ENCODE data around the gene MT1F.
"Not testable (repeated sequence)": the region's sequence is repeated elsewhere in the genome, so short reads cannot be mapped to it uniquely, and the experiment has no call there.

The MT1F gene

GRCh38 chr16:56645311-56645710, 12.4 kb upstream of the MT1F start:
- DNase-seq (ENCODE audit: low spot score): no peak

DNA sequence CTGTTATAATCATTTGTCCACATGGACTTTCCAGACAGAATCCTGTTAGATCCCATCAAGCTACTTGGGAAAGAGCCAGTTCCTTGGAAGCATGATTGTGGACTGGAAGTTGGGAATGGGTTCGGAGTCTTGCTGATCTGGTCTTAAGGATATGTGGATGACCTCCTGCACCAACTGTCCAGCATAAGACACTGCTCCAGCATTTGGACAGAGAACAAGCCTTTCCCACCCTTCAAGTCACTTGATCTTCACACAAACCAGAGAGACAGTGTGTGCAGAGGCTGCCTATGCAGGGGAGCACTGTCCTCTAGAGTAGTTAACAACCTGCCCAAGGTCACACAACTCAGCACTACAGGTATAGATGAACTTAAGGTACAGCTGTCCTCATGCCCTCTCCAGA, 11.9 kb upstream of the MT1F start:
- DNase-seq (ENCODE audit: low spot score): no peak

DNA sequence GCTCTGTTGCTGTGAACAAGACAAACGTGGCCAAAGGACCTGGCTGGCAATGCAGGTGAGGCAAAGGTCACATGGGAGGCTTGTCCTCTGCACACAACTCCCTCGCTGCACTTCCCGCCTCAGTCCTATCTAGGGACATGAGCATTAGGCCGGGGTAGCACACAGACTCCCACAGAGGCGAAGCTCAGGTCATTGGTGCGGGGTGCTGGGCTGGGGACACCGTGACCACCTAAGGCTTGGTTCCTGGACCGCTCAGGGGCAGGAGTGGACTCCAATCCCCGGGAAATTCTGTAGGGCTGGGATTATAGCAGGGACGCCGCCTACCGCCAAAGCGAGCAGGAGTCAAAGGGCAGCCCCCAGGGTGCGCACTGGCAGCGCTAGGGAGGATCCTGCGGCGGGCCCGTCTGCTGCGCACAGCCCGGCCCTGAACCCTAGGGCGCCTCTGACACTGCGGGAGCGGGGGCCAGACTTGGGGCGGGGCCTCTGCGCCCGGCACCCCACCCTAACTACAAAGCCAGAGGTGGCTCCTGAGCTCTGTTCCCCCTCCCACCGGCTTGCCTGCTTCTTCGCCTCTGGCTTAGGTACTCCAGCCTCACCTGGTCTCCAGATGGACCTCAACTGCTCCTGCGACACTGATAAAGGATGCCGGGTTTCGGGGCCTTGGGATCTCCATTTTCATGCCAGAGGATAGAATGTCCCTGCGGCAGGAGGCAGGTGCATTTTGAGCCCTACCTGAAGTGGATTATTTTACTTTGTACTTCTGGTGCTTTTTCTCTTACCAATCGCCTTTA, 9.9 kb upstream of the MT1F start:
- DNase-seq (ENCODE audit: low spot score): no peak

DNA sequence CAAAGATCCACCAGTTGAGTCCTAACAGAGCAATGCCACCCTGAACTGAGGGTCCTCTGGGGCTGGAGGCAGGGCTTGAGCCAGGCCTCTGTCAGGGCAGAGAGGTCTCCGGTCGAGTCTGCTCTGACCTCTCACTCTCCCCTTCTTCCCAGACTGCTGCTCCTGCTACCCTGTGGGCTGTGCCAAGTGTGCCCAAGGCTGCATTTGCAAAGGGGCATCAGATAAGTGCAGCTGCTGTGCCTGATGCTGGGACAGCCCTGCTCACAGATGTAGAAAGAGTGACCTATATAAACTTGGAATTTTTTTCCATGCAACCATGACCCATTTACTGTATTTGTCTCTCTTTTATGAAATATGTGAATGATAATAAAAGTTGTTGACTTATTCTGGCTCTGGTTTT, 8.5 kb upstream of the MT1F start:
- no peak for DNase-seq (ENCODE audit: low spot score)

GRCh38 chr16:56649820-56650219, 7.9 kb upstream of the MT1F start:
- DNase-seq (ENCODE audit: low spot score): no peak

- no peak for DNase-seq (ENCODE audit: low spot score)
These were observed 6.2 kb upstream of the MT1F start, which contains the start of gene MT1B for GRCh38 chr16:56651586-56651985. Gene MT1B, plus strand, starts transcription at chr16:56651886. Its CDS starts 68 bp downstream, at chr16:56651954.

GRCh38 chr16:56652600-56652999, 5.2 kb upstream of the MT1F start:
- DNase-seq (ENCODE audit: low spot score): no peak

GRCh38 chr16:56653218-56653617, 4.5 kb upstream of the MT1F start:
- no peak for DNase-seq (ENCODE audit: low spot score)

- no peak for DNase-seq (ENCODE audit: low spot score)
These were observed 642 bp downstream of the MT1F start for GRCh38 chr16:56658327-56658875.

DNA sequence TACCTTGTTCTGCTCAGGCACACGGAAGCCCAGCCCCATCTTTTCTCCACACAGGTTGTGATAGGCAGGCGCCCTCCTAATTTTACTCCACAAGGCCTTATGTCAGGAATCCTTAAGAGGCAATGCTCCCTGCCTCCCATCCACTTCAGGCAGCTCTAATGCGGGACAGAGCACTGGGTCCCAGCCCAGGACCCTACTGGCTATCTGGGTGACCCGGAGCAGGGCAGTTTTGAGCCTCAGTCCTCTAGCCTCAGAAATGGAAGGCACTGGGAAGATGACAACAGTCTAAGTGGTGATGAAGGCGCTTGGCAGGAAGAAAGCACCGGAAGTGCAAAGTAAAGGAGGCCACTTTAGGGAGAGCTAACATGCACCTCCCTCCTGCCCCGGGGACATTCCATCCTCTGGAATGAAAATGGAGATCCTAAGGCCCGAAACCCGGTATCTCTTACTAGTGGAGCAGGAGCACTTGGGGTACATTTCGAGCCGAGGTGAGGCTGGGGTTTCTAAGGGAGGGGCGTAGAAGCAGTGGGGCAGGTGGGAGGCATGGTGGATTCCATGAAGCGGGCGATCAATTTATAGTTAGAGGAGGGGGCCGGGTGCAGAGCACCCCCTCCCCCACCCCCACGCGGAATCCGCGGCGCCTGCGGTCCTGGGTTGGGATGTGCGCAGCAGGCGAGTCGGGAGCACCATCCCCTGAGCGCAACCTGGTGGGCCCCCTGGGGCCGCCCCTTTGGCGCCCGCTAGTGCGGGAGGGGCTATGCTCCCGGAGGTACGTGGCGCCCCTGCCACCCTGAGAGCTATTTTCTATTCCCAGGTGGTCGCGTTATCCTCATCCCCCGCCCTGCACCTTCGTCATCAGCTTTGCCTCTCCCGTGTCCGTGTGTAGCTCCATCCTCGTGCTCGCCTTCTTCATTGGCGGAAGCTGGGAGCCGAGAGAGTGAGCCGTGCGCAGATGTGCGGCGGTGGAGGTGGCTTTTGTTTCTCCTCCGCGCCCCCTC, 4.9 kb downstream of the MT1F start:
- no peak for DNase-seq (ENCODE audit: low spot score)

DNA sequence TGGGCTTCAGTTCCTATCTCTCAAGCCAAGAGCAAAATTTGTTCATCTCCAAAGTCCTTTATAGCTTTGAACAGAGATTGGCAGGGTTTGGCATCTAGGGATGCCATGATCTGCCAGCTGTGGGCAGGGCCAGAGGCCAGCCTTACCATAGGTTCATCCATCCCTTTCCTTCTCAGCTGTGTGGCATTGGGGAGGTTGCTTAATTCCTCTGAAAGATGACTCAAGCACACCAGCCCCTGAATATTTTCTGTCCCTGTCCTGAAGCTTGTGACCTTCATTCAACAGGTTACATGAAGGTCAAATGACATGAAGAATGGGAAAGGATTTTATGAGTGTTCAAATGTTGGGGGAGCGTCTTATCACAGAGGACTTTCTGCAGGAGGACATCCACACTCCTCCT, 6.7 kb downstream of the MT1F start:
- DNase-seq (ENCODE audit: low spot score): no peak

DNA sequence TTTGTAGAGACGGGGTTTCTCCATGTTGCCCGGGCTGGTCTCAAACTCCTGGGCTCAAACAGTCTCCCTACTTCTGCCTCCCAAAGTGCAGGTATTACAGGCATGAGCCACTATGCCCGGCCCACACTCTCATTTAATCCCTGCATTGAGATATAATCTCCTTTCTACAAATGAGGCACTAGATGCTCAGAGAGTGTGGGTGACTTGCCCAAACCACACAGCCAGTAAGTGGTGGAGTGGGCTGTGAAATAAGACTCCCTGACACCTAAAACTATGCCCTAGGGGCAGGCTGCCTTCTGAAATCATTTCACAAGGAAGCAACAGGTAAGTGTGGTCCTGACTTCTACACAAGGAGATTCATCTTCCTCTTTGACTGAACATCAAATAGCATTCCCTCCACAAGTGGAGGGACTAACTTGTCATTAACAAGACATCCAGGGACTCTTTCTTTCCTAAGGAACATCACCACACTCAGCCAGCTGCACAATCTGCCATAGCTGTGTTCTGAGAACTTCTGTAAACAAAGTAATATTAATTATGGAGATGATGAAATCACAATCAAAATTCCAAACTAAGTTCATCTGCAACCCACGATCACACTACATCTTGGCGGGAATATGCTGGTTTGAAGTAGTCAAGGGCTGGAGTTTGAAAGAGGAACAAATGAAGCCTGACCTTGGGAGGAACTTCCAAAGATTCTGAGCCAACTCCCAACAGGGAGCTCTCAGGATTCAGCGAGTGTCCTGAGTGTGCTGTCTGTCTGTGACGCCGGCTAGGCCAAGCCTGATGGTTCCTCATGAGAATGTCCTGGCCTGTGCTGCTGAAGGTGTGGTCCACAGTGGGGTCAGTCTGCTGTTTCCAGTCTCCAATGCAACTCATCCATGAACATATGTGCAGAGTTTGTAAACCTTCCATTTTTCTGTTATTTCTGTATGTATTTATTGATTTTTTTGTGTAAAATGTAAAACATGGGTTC, 7.8 kb downstream of the MT1F start:
- DNase-seq (ENCODE audit: low spot score): not testable (repeated sequence)

DNA sequence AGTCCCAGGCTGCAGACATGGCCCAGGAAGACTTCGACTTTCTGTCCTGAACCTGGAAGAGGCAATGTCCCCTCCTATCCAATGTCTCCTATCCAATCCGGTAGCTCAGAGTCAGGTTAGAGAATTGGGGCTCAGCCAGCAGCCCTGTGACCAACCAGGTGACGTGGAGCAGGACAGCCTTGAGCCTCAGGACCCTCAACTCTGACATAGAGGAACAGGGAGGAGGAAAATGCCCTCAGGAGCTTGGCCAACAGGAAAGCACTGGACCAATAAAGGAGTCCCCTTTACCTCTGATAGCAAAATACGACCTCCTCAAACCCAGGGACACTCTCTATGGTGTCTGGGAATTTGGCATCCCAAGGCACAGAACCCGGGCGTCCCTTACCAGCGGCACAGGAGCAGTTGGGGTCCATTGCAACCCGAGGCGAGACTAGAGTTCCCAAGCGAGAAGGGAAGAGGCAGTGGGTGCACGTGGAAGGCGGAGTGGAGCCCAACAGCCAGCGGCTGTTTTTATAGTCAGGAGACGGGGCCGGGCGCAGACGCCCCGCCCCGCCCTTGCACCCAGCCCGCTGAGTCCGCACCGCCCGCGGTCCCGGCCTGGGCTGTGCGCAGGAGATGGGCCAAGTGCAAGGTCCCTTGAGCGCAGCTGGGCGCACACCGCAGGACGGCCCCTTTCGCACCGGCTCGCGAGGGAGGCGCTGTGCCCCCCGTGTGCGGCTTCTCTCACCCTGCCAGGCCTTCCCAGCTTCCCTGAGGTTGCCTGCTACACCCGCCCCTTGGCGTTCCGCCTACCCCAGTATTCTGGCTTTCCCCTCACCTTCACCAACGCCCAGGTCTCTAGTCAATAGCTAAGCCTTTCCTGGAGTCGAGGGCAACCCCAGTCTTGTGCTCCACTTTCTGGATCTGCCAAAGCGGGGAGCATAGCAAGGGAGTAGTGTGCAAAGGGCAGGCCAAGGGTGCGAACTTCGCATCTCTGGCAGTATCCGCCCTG, 10.1 kb downstream of the MT1F start, which contains the start of gene MT1G:
Gene MT1G, minus strand, starts transcription at position 485 of the 991 bp plus-strand sequence. Its CDS starts 72 bp downstream, at position 413.
- DNase-seq (ENCODE audit: low spot score): no peak

DNA sequence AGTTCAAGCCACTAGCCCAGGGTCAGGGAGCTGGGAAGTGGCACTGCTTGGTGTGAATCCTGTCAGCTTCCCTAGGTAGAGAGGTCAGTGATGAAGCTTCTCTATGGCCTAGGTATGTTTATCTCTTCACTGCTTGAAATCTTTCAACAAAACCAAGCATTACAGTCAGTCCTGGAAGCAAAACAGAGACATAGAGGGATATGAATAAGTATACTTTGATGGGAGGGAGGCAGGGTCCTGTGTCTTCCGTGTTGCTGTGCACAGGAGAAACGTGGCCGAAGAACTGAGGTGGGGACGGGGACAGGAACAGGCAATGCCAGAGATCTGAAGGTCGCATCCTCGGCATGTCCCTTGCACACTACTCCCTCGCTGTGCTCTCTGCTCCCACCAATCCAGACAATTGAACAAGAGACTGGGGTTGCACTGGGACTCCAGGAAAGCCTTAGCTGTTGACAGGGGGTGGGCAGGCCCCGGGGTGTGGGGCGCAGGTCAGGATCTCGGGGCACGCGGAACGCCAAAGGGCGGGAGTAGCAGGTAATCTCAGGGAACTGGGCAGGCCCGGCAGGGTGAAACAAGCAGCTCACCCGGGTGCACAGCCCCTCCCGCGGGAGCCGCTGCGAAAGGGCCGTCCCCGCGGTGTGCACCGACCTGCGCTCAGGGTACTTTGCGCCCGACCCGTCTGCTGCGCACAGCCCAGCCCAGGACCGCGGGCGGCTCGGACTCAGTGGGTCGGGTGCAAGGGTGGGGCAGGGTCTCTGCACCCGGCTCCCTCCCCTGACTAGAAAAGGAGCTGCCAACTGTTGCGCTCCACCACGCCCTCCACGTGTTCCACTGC, 11.5 kb downstream of the MT1F start, which contains the start of gene MT1H:
Gene MT1H, plus strand, starts transcription at position 810 of the 835 bp plus-strand sequence. CDS start 71 bp downstream, outside the sequence.
- DNase-seq (ENCODE audit: low spot score): no peak

- DNase-seq (ENCODE audit: low spot score): no peak
These were observed 12.3 kb downstream of the MT1F start for GRCh38 chr16:56669840-56670619.

GRCh38 chr16:56670620-56670934, 12.8 kb downstream of the MT1F start:
- DNase-seq (ENCODE audit: low spot score): no peak

GRCh38 chr16:56671691-56672090, 13.9 kb downstream of the MT1F start:
- not testable (repeated sequence) for DNase-seq (ENCODE audit: low spot score)

DNA sequence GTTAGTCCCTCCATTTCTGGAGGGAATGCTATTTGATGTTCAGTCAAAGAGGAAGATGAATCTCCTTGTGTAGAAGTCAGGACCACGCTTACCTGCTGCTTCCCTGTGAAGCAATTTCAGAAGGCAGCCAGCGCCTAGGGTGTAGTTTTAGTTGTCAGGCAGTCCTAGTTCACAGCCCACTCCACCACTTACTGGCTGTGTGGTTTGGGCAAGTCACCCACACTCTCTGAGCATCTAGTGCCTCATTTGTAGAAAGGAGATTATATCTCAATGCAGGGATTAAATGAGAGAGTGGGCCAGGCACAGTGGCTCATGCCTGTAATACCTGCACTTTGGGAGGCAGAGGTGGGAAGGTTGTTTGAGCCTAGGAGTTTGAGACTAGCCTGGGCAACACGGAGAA, 14.4 kb downstream of the MT1F start:
- DNase-seq (ENCODE audit: low spot score): not testable (repeated sequence)

Data from LoVo (cell line).